Caco-2 (cell line): Measurements from ENCODE around the gene CATSPER1. TPM values are rescaled to one million over a fixed set of nuclear protein-coding genes. Genes with fewer than 3 reads are reported as not detected.

Experiments
- Bru-seq: library from RNA; stranded (reverse); fragments of 400-500 nt; gene quantifications from one replicate; lab custom pipeline; 2021; lab: Mats Ljungman, UMichigan
- BruChase-seq, 2 experiments: library from RNA; stranded (reverse); fragments of 400-500 nt; gene quantifications; one replicate each; lab custom pipeline; 2021; lab: Mats Ljungman, UMichigan
- BruUV-seq: library from RNA; stranded (reverse); fragments of 400-500 nt; replicated peaks from 2 replicates; lab custom pipeline; 2021; lab: Mats Ljungman, UMichigan
- CTCF ChIA-PET: fragments of 300-600 bp; sonication (Branson Sonifier 250); formaldehyde crosslinking; loops from one replicate; lab custom pipeline; 2022; ENCODE audit warnings: antibody characterized with exemption; lab: Charles Lee
- POLR2A ChIA-PET: fragments of 300-600 bp; sonication (Branson Sonifier 250); formaldehyde crosslinking; loops from one replicate; lab custom pipeline; 2022; ENCODE audit warnings: antibody characterized with exemption; lab: Charles Lee
- DNase-seq, 2 experiments: peaks; one replicate each; pipeline versions ENCODE4 v3.0.0 to v3.0.0-alpha.2; 2020 to 2022
- H3K27me3 ChIP-seq: replicated peaks from 2 replicates; pipeline ENCODE4 v1.6.0; 2011; ENCODE audit warnings: low read length; ENCODE audit not compliant: control insufficient read depth, insufficient read depth
- H3K36me3 ChIP-seq: 2 replicates; pipeline ENCODE4 v1.5.1; 2011; ENCODE audit warnings: low read length; ENCODE audit not compliant: control insufficient read depth, insufficient read depth
- H3K4me1 ChIP-seq: fragments of 250-450 bp; sonication (Bioruptor Pico); 2 replicates; pipeline ENCODE4 v1.5.1; 2020; ENCODE audit warnings: mild to moderate bottlenecking
- H3K4me3 ChIP-seq: 2 replicates; pipeline ENCODE4 v1.5.1; 2011; ENCODE audit warnings: low read depth, mild to moderate bottlenecking, control low read depth, low read length
- H3K9me3 ChIP-seq: fragments of 250-450 bp; sonication (Bioruptor Pico); 2 replicates; pipeline ENCODE4 v1.5.1; 2020; ENCODE audit warnings: mild to moderate bottlenecking, moderate library complexity
- H3K27ac Mint-ChIP-seq: one replicate; pipeline ENCODE4 v1.8.0; 2022; ENCODE audit warnings: mixed read lengths; ENCODE audit not compliant: unreplicated experiment
- H3K27me3 Mint-ChIP-seq: one replicate; pipeline ENCODE4 v1.8.0; 2022; ENCODE audit warnings: mixed read lengths; ENCODE audit not compliant: insufficient read depth, unreplicated experiment
- H3K36me3 Mint-ChIP-seq: one replicate; pipeline ENCODE4 v1.8.0; 2022; ENCODE audit warnings: mild to moderate bottlenecking, mixed read lengths; ENCODE audit not compliant: insufficient read depth, unreplicated experiment
- H3K4me1 Mint-ChIP-seq: one replicate; pipeline ENCODE4 v1.8.0; 2022; ENCODE audit warnings: low read depth, mixed read lengths; ENCODE audit not compliant: unreplicated experiment
- H3K4me3 Mint-ChIP-seq: one replicate; pipeline ENCODE4 v1.8.0; 2022; ENCODE audit warnings: mild to moderate bottlenecking, moderate library complexity, mixed read lengths; ENCODE audit not compliant: unreplicated experiment
- H3K9me3 Mint-ChIP-seq: one replicate; pipeline ENCODE4 v1.8.0; 2022; ENCODE audit warnings: mixed read lengths; ENCODE audit not compliant: unreplicated experiment
- intact Hi-C: fragments of 100-400 bp; cut with micrococcal nuclease; formaldehyde crosslinking; loops from one replicate; pipeline ENCODE4 v1.10.0; 2022; ENCODE audit not compliant: unreplicated experiment
- long read RNA-seq: library from polyadenylated mRNA; stranded (forward); transcript quantifications from one replicate; pipeline ENCODE4 v2.0.0, GENCODE V29; 2022
- total RNA-seq: library from RNA; stranded (reverse); gene quantifications from 2 replicates; pipeline ENCODE4 v1.2.3, GENCODE V29; 2022
- TF ChIP-seq, protein P1 (sequence below), 2 experiments: fragments of 200-600 bp in 1 of 2; IDR thresholded peaks; 1 replicate in 1 of 2; 2 replicates in 1 of 2; pipeline versions ENCODE4 v1.5.1 to v1.8.0; 2011 to 2022; ENCODE audit warnings: antibody characterized with exemption in 1 of 2, control low read depth in 1 of 2, inconsistent platforms in 1 of 2, low read depth in 1 of 2, low read length in 1 of 2, mild to moderate bottlenecking in 1 of 2, moderate library complexity in 1 of 2; ENCODE audit not compliant: insufficient read depth in 1 of 2, severe bottlenecking in 1 of 2, unreplicated experiment in 1 of 2

The CATSPER1 gene
- total RNA-seq (not detected in 2 replicates), Bru-seq, nascent RNA (not detected), BruChase-seq, experiment 1, labeled RNA remaining after a 2-hour chase (not detected), BruChase-seq, experiment 2, labeled RNA remaining after a 6-hour chase (not detected)
- long read RNA-seq = 0 reads

DNA sequence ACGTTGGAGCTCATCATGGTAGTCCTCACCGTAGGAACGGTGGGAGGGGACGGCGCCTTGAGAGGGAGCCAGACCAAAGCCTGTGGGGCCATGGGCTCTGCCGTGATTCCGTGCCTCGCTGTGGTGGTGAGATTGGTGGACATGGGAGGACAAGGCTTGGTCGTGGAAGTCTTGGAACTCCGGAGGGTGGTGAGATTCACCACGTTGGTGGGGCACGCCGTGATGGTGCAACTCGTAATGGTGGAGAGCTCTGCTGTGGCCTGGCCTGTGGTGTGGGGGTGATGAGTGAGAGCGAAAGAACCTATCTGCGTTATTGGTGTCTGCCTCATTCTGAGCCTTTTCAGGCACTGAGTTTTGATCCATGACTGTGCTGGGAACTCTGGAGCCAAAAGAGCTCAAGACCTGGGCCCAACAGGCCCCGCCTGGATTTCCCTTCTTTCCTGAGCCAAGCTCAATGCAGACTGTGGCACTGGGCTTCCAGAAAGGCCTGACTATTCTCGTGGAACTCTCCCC lies at the start of gene CATSPER1:
Gene CATSPER1, minus strand, starts transcription at position 463 of the 513 bp plus-strand sequence. Its CDS starts 100 bp downstream, at position 363.
- BruUV-seq = no TSS peak
- H3K9me3 ChIP-seq = no peaks in the 10 kb centered on the region
- no peaks in the 10 kb centered on the region for H3K27me3 ChIP-seq
- Mint-ChIP-seq H3K27ac (no peak within 1 kb of the TSS), H3K4me3 (no peak within 1 kb of the TSS), H3K9me3 (no peaks in the 10 kb centered on the region), H3K27me3 (peaks cover 3% of the 10 kb centered on the region), H3K36me3 (no peaks in the 10 kb centered on the region), H3K4me1 (no peaks in the 10 kb centered on the region)
- intact Hi-C loops = no loop called here
- ChIA-PET POLR2A (no interaction called here), CTCF (no interaction called here)
- H3K4me3 ChIP-seq = no peak within 1 kb of the TSS
- DNase-seq = no peak
- no peaks in the 10 kb centered on the region for H3K4me1 ChIP-seq
- TF ChIP-seq, protein P1, sequence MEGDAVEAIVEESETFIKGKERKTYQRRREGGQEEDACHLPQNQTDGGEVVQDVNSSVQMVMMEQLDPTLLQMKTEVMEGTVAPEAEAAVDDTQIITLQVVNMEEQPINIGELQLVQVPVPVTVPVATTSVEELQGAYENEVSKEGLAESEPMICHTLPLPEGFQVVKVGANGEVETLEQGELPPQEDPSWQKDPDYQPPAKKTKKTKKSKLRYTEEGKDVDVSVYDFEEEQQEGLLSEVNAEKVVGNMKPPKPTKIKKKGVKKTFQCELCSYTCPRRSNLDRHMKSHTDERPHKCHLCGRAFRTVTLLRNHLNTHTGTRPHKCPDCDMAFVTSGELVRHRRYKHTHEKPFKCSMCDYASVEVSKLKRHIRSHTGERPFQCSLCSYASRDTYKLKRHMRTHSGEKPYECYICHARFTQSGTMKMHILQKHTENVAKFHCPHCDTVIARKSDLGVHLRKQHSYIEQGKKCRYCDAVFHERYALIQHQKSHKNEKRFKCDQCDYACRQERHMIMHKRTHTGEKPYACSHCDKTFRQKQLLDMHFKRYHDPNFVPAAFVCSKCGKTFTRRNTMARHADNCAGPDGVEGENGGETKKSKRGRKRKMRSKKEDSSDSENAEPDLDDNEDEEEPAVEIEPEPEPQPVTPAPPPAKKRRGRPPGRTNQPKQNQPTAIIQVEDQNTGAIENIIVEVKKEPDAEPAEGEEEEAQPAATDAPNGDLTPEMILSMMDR (IDR thresholded peaks at IDR 0.05; ENCODE audit: insufficient read depth in 1 of 2, low read depth in 1 of 2, low read length in 1 of 2, severe bottlenecking in 1 of 2, unreplicated experiment in 1 of 2) = no peak
- H3K36me3 ChIP-seq = no peaks in the 10 kb centered on the region

DNA sequence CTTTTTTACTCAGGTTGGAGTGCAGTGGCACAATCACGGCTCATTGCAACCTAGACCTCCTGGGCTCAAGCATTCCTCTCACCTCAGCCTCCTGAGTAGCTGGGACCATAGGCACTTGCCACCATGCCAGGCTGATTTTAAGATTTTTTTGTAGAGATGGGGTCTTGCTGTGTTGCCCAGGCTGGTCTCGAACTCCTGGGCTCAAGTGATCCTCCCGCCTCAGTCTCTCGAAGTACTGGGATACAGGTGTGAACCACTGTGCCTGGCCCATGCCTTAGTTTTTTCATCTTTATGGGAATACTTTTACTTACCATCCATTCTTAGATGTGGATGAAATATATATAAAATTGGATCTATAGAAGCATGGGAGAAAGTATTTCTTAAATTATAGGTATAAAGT lies 49.0 kb upstream of the CATSPER1 start:
- no peak for DNase-seq
- H3K27me3 Mint-ChIP-seq = no peaks in the 10 kb centered on the region
- H3K9me3 ChIP-seq = no peaks in the 10 kb centered on the region
- ChIA-PET POLR2A (no interaction called here), CTCF (no interaction called here)
- no peak overlapping the region for H3K4me3 ChIP-seq
- no TSS peak for BruUV-seq
- peaks cover 39% of the 10 kb centered on the region for H3K4me1 Mint-ChIP-seq
- no peaks in the 10 kb centered on the region for H3K9me3 Mint-ChIP-seq
- no peaks in the 10 kb centered on the region for H3K36me3 ChIP-seq
- H3K4me1 ChIP-seq = peaks cover 37% of the 10 kb centered on the region
- H3K36me3 Mint-ChIP-seq = peaks cover 65% of the 10 kb centered on the region
- TF ChIP-seq, protein P1 (IDR thresholded peaks at IDR 0.05; ENCODE audit: insufficient read depth in 1 of 2, low read depth in 1 of 2, low read length in 1 of 2, severe bottlenecking in 1 of 2, unreplicated experiment in 1 of 2) = no peak
- H3K27ac Mint-ChIP-seq = no peak overlapping the region
- H3K4me3 Mint-ChIP-seq = no peak overlapping the region
- no peaks in the 10 kb centered on the region for H3K27me3 ChIP-seq
- intact Hi-C loops = no loop called here

DNA sequence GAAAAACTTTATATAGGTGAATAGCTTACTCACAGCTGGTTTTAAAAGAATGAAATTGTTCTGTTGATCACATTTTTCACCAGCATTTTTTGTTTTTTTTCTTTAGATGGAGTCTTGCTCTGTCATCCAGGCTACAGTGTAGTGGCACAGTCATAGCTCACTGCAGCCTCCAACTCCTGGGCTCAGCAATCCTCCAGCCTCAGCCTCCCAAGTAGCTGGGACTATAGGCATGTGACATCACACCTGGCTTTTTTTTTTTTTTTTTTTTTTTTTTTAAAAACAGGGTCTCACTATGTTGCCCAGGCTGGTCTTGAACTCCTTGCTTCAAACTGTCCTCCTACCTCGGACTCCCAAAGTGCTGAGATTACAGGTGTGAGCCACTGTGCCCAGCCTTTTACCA lies 47.4 kb upstream of the CATSPER1 start:
- H3K36me3 ChIP-seq = 0 out of 2 replicates have a peak, but pooled peaks cover 2% of the 10 kb centered on the region
- H3K9me3 Mint-ChIP-seq = no peaks in the 10 kb centered on the region
- BruUV-seq = no TSS peak
- intact Hi-C loops = no loop called here
- peaks cover 30% of the 10 kb centered on the region for H3K4me1 ChIP-seq
- no peaks in the 10 kb centered on the region for H3K9me3 ChIP-seq
- no peak overlapping the region for H3K27ac Mint-ChIP-seq
- peaks cover 68% of the 10 kb centered on the region for H3K36me3 Mint-ChIP-seq
- TF ChIP-seq, protein P1 (IDR thresholded peaks at IDR 0.05; ENCODE audit: insufficient read depth in 1 of 2, low read depth in 1 of 2, low read length in 1 of 2, severe bottlenecking in 1 of 2, unreplicated experiment in 1 of 2) = no peak
- CTCF ChIA-PET = no interaction called here
- no peak overlapping the region for H3K4me3 Mint-ChIP-seq
- H3K27me3 ChIP-seq = no peaks in the 10 kb centered on the region
- no peaks in the 10 kb centered on the region for H3K27me3 Mint-ChIP-seq
- POLR2A ChIA-PET = no interaction called here
- H3K4me1 Mint-ChIP-seq = peaks cover 24% of the 10 kb centered on the region
- no peak overlapping the region for H3K4me3 ChIP-seq
- DNase-seq = no peak
